Ovary (tissue), 9 donors: ENCODE measurements around the gene BCAT1. TPM values are rescaled to one million over a fixed set of nuclear protein-coding genes. Genes with fewer than 3 reads are reported as not detected.

Experiments
- DNase-seq, 5 donors: peaks; one replicate each; pipeline ENCODE4 v3.0.0-alpha.2; 2019 to 2020
- H3K27ac ChIP-seq, 2 donors: fragments of 200-600 bp; one replicate each; pipeline versions ENCODE4 v1.5.1 to v1.8.0; 2019 to 2022
- H3K27me3 ChIP-seq: fragments of 200-600 bp; one replicate; pipeline ENCODE4 v1.8.0; 2022
- H3K36me3 ChIP-seq: fragments of 200-600 bp; sonication (generic); one replicate; pipeline ENCODE4 v1.5.1; 2019
- H3K4me1 ChIP-seq: one replicate; pipeline ENCODE4 v1.8.1; 2013; ENCODE audit warnings: mild to moderate bottlenecking, moderate library complexity; ENCODE audit not compliant: insufficient read depth
- H3K4me3 ChIP-seq: fragments of 200-600 bp; sonication (generic); one replicate; pipeline ENCODE4 v1.5.1; 2017
- H3K9me3 ChIP-seq, 2 donors: fragments of 200-600 bp in 1 of 2; sonication (generic) in 1 of 2; one replicate each; pipeline versions ENCODE4 v1.5.1 to v1.8.1; 2013 to 2019; ENCODE audit warnings: mild to moderate bottlenecking in 1 of 2, moderate library complexity in 1 of 2
- CTCF ChIP-seq, 3 donors: fragments of 450-650 bp in 2 of 3; fragments of 200-600 bp in 1 of 3; IDR thresholded peaks; one replicate each; pipeline versions ENCODE4 v1.5.1 to v1.8.0; 2016 to 2022; ENCODE audit warnings: antibody characterized with exemption in 3 of 3, mild to moderate bottlenecking in 1 of 3
- EP300 ChIP-seq: sonication (generic); formaldehyde crosslinking; IDR thresholded peaks from one replicate; pipeline ENCODE4 v1.6.1; 2017; ENCODE audit warnings: antibody characterized with exemption
- POLR2A ChIP-seq: fragments of 450-650 bp; IDR thresholded peaks from one replicate; pipeline ENCODE4 v1.6.1; 2017; ENCODE audit warnings: antibody characterized with exemption, mild to moderate bottlenecking, moderate library complexity
- WGBS, 3 donors: extraction: QIAGEN DNeasy Blood & Tissue Kit in 1 of 3; methylation state at CpG; one replicate each; pipeline versions ENCODE4 v1.1.5 to v1.1.7; 2013 to 2017; 5-methylcytosine and 5-hydroxymethylcytosine counted together
- intact Hi-C, 4 donors: fragments of 100-400 bp; cut with DNase I; formaldehyde crosslinking; loops; one replicate each; pipeline versions ENCODE4 v1.11.0 to v1.15.1; 2022 to 2023
- polyA plus RNA-seq, 2 donors: library from polyadenylated mRNA; stranded (reverse); fragments of 200-250 nt in 1 of 2; fragments of 350-450 nt in 1 of 2; fragmentation: Illumina TruSeq in 1 of 2; extraction: RNeasy Lipid Tissue Mini Kit (QIAGEN cat#74804) in 1 of 2; gene quantifications; one replicate each; pipeline ENCODE4 v1.2.3, GENCODE V29; 2013 to 2014
- total RNA-seq, 7 donors: library from RNA; depleted of rRNA in 2 of 7; stranded (reverse); fragments of >200 nt in 2 of 7; fragmentation: NEBNext Ultra II Directional in 3 of 7; extraction: Animal tissue kit (Norgen Biotek cat#: 25700) in 3 of 7; gene quantifications; one replicate each; pipeline versions ENCODE4 v1.1.0 to v1.2.4, GENCODE V29; 2016 to 2023
- donor health status: DM: no; HTN: no; CAD: no; lungs with moderate emphysema.
- donor health status: DM: no; HTN: no; CAD: no.
- donor health status: Bipolar disorder and iron deficiency.
- donor health status: DM: yes; HTN: yes; CAD: no.
- donor health status: DM: no; HTN: no; CAD: no.
- donor health status: DM: yes; HTN: yes; CAD: no.

The BCAT1 gene
- total and polyA plus RNA-seq, 9 donors: 12.0 to 106 (median 31.7) TPM

- no peaks in the 10 kb centered on the region for H3K36me3 ChIP-seq
These were observed 170.2 kb downstream of the BCAT1 start for GRCh38 chr12:24778486-24779304.

GRCh38 chr12:24777359-24777758, 171.5 kb downstream of the BCAT1 start:
- Histone ChIP-seq H3K27ac (no peak overlapping the region), H3K9me3 (no peaks in the 10 kb centered on the region), H3K4me1 (peaks cover 1% of the 10 kb centered on the region), H3K27me3 (no peaks in the 10 kb centered on the region), H3K4me3 (no peak overlapping the region), H3K36me3 (no peaks in the 10 kb centered on the region)
- 13 to 45% (median 21%) methylated on average over 8 of the region's 8 CpGs for WGBS, 3 donors
- DNase-seq: no peak
- TF ChIP-seq EP300 (no peak), POLR2A (no peak), CTCF (IDR thresholded peaks at IDR 0.05) (no peak)
- intact Hi-C loops: no loop called here

More at GRCh38 chr12:24778486-24779304, 170.2 kb downstream of the BCAT1 start:
- WGBS, 3 donors: 53 to 66% (median 61%) methylated on average over 4 of the region's 4 CpGs
- no peak for DNase-seq
- Histone ChIP-seq H3K27ac (no peak overlapping the region), H3K4me3 (no peak overlapping the region), H3K9me3 (no peaks in the 10 kb centered on the region), H3K4me1 (peaks cover 1% of the 10 kb centered on the region), H3K27me3 (no peaks in the 10 kb centered on the region)
- TF ChIP-seq POLR2A (no peak), CTCF (IDR thresholded peaks at IDR 0.05) (no peak), EP300 (no peak)
- intact Hi-C loops: no loop called here

GRCh38 chr12:24776861-24777260, 172.0 kb downstream of the BCAT1 start:
- Histone ChIP-seq H3K36me3 (no peaks in the 10 kb centered on the region), H3K9me3 (no peaks in the 10 kb centered on the region), H3K4me1 (peaks cover 1% of the 10 kb centered on the region), H3K4me3 (no peak overlapping the region), H3K27ac (no peak overlapping the region), H3K27me3 (no peaks in the 10 kb centered on the region)
- DNase-seq: no peak
- WGBS, 3 donors: 5 to 27% (median 13%) methylated on average over 2 of the region's 2 CpGs
- TF ChIP-seq CTCF (IDR thresholded peaks at IDR 0.05): no peak
- no peak for TF ChIP-seq EP300
- TF ChIP-seq POLR2A: no peak
- intact Hi-C loops: no loop called here

- DNase-seq: no peak
- 85 to 94% (median 89%) methylated on average over 5 of the region's 5 CpGs for WGBS, 3 donors
- H3K27me3 ChIP-seq: no peaks in the 10 kb centered on the region
- H3K4me3 ChIP-seq: no peak overlapping the region
- intact Hi-C loops: no loop called here
- TF ChIP-seq CTCF (IDR thresholded peaks at IDR 0.05) (no peak), POLR2A (no peak), EP300 (no peak)
- peaks cover 1% of the 10 kb centered on the region for H3K4me1 ChIP-seq
- no peaks in the 10 kb centered on the region for H3K9me3 ChIP-seq
- no peak overlapping the region for H3K27ac ChIP-seq
- H3K36me3 ChIP-seq: no peaks in the 10 kb centered on the region
These were observed 173.8 kb downstream of the BCAT1 start for GRCh38 chr12:24775073-24775472.
